Measurements from ENCODE around the gene PTCD1.

- TF ChIP-seq CTCF (IDR thresholded peaks at IDR 0.05; ENCODE audit: insufficient read depth, low read depth, low read length) (no peak), EZH2 (IDR thresholded peaks at IDR 0.05; ENCODE audit: insufficient read depth, low read length) (no peak)
These were observed 17.7 kb upstream of the PTCD1 start for GRCh38 chr7:99456288-99456687.
